Measurements from ENCODE around the gene SPATA2L.

The SPATA2L gene

DNA sequence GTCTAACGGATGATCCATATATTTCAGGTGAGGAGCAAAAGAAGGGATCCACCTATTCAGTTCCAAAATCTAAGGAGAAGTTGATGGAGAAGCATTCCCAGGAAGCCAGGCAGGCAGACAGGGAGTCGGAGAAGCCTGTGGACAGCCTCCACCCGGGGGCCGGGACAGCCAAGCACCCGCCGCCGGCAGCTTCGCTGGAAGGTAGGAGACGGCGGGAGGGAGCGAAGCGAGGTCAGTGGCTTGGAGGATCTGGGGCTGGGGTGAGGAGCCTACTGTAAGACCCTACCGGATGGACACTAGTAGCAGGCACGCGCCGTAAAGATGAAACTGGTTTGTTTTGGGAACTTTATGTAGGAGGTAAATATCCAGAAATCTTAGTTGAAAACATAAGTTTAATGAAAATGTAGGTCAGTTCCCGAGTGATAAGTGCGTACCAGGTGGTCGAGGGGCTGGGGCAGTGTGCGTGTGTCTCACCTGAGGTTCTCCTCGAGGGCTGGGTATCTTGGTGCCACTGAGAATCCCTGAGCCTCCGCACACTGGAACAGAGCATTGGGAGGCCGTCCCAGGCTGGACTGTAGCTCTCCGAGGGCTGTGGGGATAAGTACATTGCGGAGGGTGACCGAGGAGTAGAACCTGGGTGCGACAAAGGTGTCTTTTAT lies 43.2 kb downstream of the SPATA2L start:
- in situ Hi-C loops (cut with MboI; ENCODE audit: low sequenced_read_pairs) = no loop called here

- in situ Hi-C loops (cut with MboI; ENCODE audit: low sequenced_read_pairs) = no loop called here
These were observed 43.9 kb downstream of the SPATA2L start, which contains the start of the genes CHMP1A and SPATA33 for GRCh38 chr16:89657442-89658220. Gene CHMP1A, minus strand, starts transcription at chr16:89657708. Its CDS starts 120 bp downstream, at chr16:89657588. Gene SPATA33, plus strand, starts transcription at chr16:89657836. Its CDS starts 76 bp downstream, at chr16:89657912.

GRCh38 chr16:89656435-89657121 lies 44.9 kb downstream of the SPATA2L start:
- in situ Hi-C loops (cut with MboI; ENCODE audit: low sequenced_read_pairs) = no loop called here

DNA sequence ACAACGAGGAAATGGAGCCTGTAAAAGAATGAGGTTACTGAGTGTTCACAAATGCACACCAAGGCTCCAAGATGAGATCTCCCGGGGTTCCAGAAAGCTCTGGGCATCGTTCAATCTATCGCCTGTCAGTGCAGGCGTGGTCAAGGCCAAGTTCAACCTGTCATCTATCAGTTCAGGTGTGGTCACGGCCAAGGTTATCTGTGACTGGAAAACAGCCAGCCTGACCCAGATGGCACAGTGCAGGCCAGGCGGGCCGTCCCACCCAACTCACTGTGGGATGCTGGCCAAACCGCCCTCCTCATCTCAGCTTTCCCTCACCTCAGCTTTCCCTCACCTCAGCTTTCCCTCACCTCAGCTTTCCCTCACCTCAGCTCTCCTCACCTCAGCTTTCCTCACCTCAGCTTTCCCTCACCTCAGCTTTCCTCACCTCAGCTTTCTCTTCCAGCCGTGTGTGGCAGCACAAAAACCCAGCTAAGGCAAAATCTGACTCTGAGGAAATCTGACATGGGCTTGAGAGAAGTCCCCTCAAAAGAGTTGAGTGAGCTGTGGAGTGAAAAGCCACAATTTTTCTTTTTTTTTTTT lies 46.4 kb downstream of the SPATA2L start:
- in situ Hi-C loops (cut with MboI; ENCODE audit: low sequenced_read_pairs) = no loop called here

- in situ Hi-C loops (cut with MboI; ENCODE audit: low sequenced_read_pairs) = no loop called here
These were observed 47.7 kb downstream of the SPATA2L start for GRCh38 chr16:89653656-89654295.

DNA sequence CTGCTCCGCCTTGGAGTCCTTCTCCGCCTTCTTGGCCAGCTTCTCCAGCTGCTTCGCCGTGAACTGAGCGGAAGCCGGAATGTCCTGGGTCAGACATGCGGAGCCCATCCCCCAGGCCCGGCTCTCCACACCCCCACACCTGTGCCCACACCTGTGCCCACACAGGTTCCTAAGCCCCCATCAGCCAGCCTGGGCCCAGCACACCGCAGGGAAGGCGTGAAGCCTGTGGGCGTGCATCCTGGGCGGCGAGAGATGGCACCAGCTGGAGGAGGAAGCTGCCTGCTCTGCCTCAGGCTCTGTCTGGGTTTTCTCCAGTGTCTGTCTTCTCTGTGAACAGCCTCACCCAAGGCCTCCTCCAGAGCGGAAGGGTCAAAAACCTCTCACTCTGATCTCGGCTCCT lies 49.9 kb downstream of the SPATA2L start:
- in situ Hi-C loops (cut with MboI; ENCODE audit: low sequenced_read_pairs) = no loop called here

DNA sequence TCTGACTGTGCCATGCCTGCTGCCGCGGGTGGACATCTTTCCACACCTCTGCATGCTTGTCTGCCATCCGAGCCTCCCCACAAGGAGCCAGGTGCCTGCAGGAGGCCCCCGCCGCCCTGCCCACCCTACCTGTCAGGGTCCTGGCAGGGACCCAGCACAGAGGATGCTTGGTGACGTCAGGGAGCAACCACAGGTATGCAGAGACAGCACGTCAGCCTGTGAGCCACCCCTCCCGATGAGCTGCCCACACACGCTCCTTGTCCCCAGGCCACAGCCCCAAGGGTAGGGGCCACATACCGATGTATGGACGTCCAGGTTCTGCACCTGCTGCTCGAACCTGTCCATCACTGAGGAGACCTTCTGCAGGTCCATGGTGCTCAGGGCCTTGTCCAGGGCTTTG lies 54.6 kb downstream of the SPATA2L start:
- in situ Hi-C loops (cut with MboI; ENCODE audit: low sequenced_read_pairs) = no loop called here
